SK-N-SH (cell line): ENCODE data around the gene NOX3. TPM values are rescaled to one million over a fixed set of nuclear protein-coding genes. Genes with fewer than 3 reads are reported as not detected.

Experiments
- CTCF ChIA-PET: fragments of 300-600, 350-600 bp; formaldehyde crosslinking; extraction: SDS; loops from one replicate; lab custom pipeline; 2021; lab: Yijun Ruan, JAX
- POLR2A ChIA-PET: fragments of 350-600 bp; sonication (Branson Sonifier 250); formaldehyde crosslinking; extraction: SDS; loops from one replicate; lab custom pipeline; 2020; ENCODE audit warnings: antibody characterized with exemption, inconsistent platforms; lab: Yijun Ruan, JAX
- DNase-seq: peaks from one replicate; pipeline ENCODE4 v3.0.0; 2012
- H2AFZ ChIP-seq: fragments of 200-600 bp; sonication (generic); 2 replicates; pipeline ENCODE4 v1.8.1; 2016; ENCODE audit warnings: antibody characterized with exemption, mild to moderate bottlenecking, low read depth
- H3F3A ChIP-seq: fragments of 200-600 bp; sonication (generic); replicated peaks from 2 replicates; pipeline ENCODE3; 2016; ENCODE audit warnings: antibody characterized with exemption, mild to moderate bottlenecking; ENCODE audit not compliant: insufficient read depth
- H3K27ac ChIP-seq, 2 experiments: fragments of 200-500 bp in 1 of 2; fragments of 200-600 bp in 1 of 2; sonication (Bioruptor generic) in 1 of 2; sonication (generic), shearing (Covaris generic) in 1 of 2; 2 replicates each; pipeline versions ENCODE4 v1.5.1 to v1.6.1; 2014 to 2016; ENCODE audit warnings: low read depth in 2 of 2, inconsistent platforms in 1 of 2, low read length in 1 of 2, mild to moderate bottlenecking in 1 of 2, mixed read lengths in 1 of 2
- H3K27me3 ChIP-seq: fragments of 200-600 bp; sonication (generic), shearing (Covaris generic); 2 replicates; pipeline ENCODE4 v1.6.1; 2016; ENCODE audit warnings: mixed run types; ENCODE audit not compliant: insufficient read depth
- H3K36me3 ChIP-seq, 2 experiments: fragments of 200-500 bp in 1 of 2; fragments of 200-600 bp in 1 of 2; sonication (Bioruptor generic) in 1 of 2; sonication (generic) in 1 of 2; replicated peaks in 1 of 2; 2 replicates each; pipeline versions ENCODE3 to v1.5.1; 2014 to 2016; ENCODE audit warnings: low read length in 1 of 2, mild to moderate bottlenecking in 1 of 2; ENCODE audit not compliant: insufficient read depth in 2 of 2, control insufficient read depth in 1 of 2
- H3K4me1 ChIP-seq, 2 experiments: fragments of 200-500 bp in 1 of 2; fragments of 200-600 bp in 1 of 2; sonication (Bioruptor generic) in 1 of 2; sonication (generic), shearing (Covaris generic) in 1 of 2; 2 replicates each; pipeline versions ENCODE4 v1.5.1 to v1.6.1; 2014 to 2016; ENCODE audit warnings: low read depth in 1 of 2, low read length in 1 of 2, mixed run types in 1 of 2; ENCODE audit not compliant: insufficient read depth in 2 of 2, control insufficient read depth in 1 of 2
- H3K4me2 ChIP-seq: fragments of 200-600 bp; sonication (generic), shearing (Covaris generic); 2 replicates; pipeline ENCODE4 v1.6.1; 2017; ENCODE audit warnings: mixed run types
- H3K4me3 ChIP-seq, 2 experiments: fragments of 200-500 bp in 1 of 2; fragments of 200-600 bp in 1 of 2; sonication (Bioruptor generic) in 1 of 2; sonication (generic), shearing (Covaris generic) in 1 of 2; 2 replicates each; pipeline versions ENCODE4 v1.5.1 to v1.8.1; 2014 to 2016; ENCODE audit warnings: low read depth in 2 of 2, inconsistent platforms in 1 of 2, low read length in 1 of 2, mild to moderate bottlenecking in 1 of 2, mixed read lengths in 1 of 2, moderate library complexity in 1 of 2
- H3K79me2 ChIP-seq: fragments of 200-600 bp; sonication (generic); 2 replicates; pipeline ENCODE4 v1.8.1; 2017; ENCODE audit warnings: mild to moderate bottlenecking; ENCODE audit not compliant: insufficient read depth
- H3K9ac ChIP-seq: fragments of 200-600 bp; sonication (generic); 2 replicates; pipeline ENCODE4 v1.6.1; 2017; ENCODE audit warnings: mixed run types
- H3K9me2 ChIP-seq: fragments of 200-600 bp; sonication (generic); 2 replicates; pipeline ENCODE4 v1.6.1; 2017; ENCODE audit warnings: mixed run types
- H3K9me3 ChIP-seq: fragments of 200-600 bp; sonication (generic); 2 replicates; pipeline ENCODE4 v1.6.1; 2017; ENCODE audit warnings: mixed run types, mild to moderate bottlenecking, moderate library complexity
- H4K20me1 ChIP-seq: fragments of 200-600 bp; sonication (generic); 2 replicates; pipeline ENCODE4 v1.6.1; 2017; ENCODE audit warnings: mild to moderate bottlenecking, mixed run types; ENCODE audit not compliant: insufficient read depth
- CHD2 ChIP-seq: fragments of 150-350 bp; IDR thresholded peaks from 2 replicates; pipeline ENCODE4 v1.6.1; 2018; ENCODE audit warnings: low read length; ENCODE audit not compliant: partially characterized antibody
- EP300 ChIP-seq, 2 experiments: IDR thresholded peaks; 2 replicates each; pipeline versions ENCODE4 v1.4.0 to v1.6.1; 2012; ENCODE audit warnings: borderline replicate concordance in 1 of 2, low read depth in 1 of 2, low read length in 1 of 2
- EZH2phosphoT487 ChIP-seq: fragments of 200-600 bp; sonication (generic); IDR thresholded peaks from 2 replicates; pipeline ENCODE4 v1.6.1; 2017; ENCODE audit warnings: low read depth, mixed run types, mild to moderate bottlenecking, antibody characterized with exemption, moderate library complexity, borderline replicate concordance
- FOSL2 ChIP-seq: IDR thresholded peaks from 2 replicates; pipeline ENCODE4 v1.4.0; 2012; ENCODE audit warnings: low read depth, mild to moderate bottlenecking, moderate library complexity, borderline replicate concordance
- FOXJ3 ChIP-seq: sonication (generic); formaldehyde crosslinking; IDR thresholded peaks from 2 replicates; pipeline ENCODE4 v1.5.1; 2020; ENCODE audit warnings: mild to moderate bottlenecking, missing genetic modification reagents
- IRF3 ChIP-seq: fragments of 150-350 bp; IDR thresholded peaks from 2 replicates; pipeline ENCODE4 v1.6.1; 2016; ENCODE audit warnings: mild to moderate bottlenecking, low read depth, low read length
- MEF2A ChIP-seq: IDR thresholded peaks from 2 replicates; pipeline ENCODE4 v1.4.0; 2012; ENCODE audit warnings: low read depth, borderline replicate concordance
- POLR2AphosphoS5 ChIP-seq: IDR thresholded peaks from 2 replicates; pipeline ENCODE4 v1.6.1; 2012; ENCODE audit warnings: low read depth, low read length
- RCOR1 ChIP-seq: fragments of 150-350 bp; IDR thresholded peaks from 2 replicates; pipeline ENCODE4 v1.6.1; 2017; ENCODE audit warnings: antibody characterized with exemption, low read length
- RXRA ChIP-seq: IDR thresholded peaks from 2 replicates; pipeline ENCODE4 v1.4.0; 2012; ENCODE audit warnings: low read depth, mild to moderate bottlenecking, borderline replicate concordance
- SMC3 ChIP-seq: IDR thresholded peaks from 2 replicates; pipeline ENCODE4 v1.6.1; 2012; ENCODE audit warnings: low read depth, low read length, improper control_type of control experiment
- TAF1 ChIP-seq: IDR thresholded peaks from 2 replicates; pipeline ENCODE4 v1.6.1; 2012; ENCODE audit warnings: low read depth, mild to moderate bottlenecking, low read length, moderate library complexity, borderline replicate concordance
- TEAD4 ChIP-seq: IDR thresholded peaks from 2 replicates; pipeline ENCODE4 v1.4.0; 2012; ENCODE audit warnings: mild to moderate bottlenecking, borderline replicate concordance; ENCODE audit not compliant: insufficient read depth
- USF2 ChIP-seq: fragments of 150-350 bp; IDR thresholded peaks from 2 replicates; pipeline ENCODE4 v1.6.1; 2017; ENCODE audit warnings: antibody characterized with exemption, low read length, low read depth, borderline replicate concordance
- YY1 ChIP-seq: IDR thresholded peaks from 2 replicates; pipeline ENCODE4 v1.4.0; 2012; ENCODE audit warnings: low read depth, mild to moderate bottlenecking
- WGBS: methylation state at CpG from one replicate; pipeline ENCODE4 v1.1.6; 2017; ENCODE audit warnings: low lambda C conversion rate; 5-methylcytosine and 5-hydroxymethylcytosine counted together
- polyA plus RNA-seq, 3 experiments: library from polyadenylated mRNA; depleted of rRNA; stranded (reverse); fragments of >200 nt; gene quantifications; 2 replicates each; pipeline ENCODE4 v1.2.3, GENCODE V29; 2012
- TF ChIP-seq, protein P1 (sequence below): IDR thresholded peaks from 2 replicates; pipeline ENCODE4; 2012
- TF ChIP-seq, protein P2 (sequence below): IDR thresholded peaks from 2 replicates; pipeline ENCODE4 v1.6.1; 2012; ENCODE audit warnings: mild to moderate bottlenecking, low read depth, low read length, moderate library complexity

NOX3 gene
- polyA plus RNA-seq, 1 of the 3 experiments (the other 2 are of a cell fraction), result 0.02 TPM

GRCh38 chr6:155461556-155461955 lies 5.9 kb upstream of the NOX3 start:
- CTCF ChIA-PET, result no interaction called here
- Histone ChIP-seq H3K27ac (no peak overlapping the region), H3K9ac (no peak overlapping the region), H3F3A (no peaks in the 10 kb centered on the region), H3K4me1 (no peaks in the 10 kb centered on the region), H3K27me3 (no peaks in the 10 kb centered on the region), H3K4me3 (no peak overlapping the region), H3K9me3 (no peaks in the 10 kb centered on the region), H3K36me3 (no peaks in the 10 kb centered on the region), H2AFZ (peak overlapping the region; percentile 22; the same call in 1 of the 2 replicates), H3K9me2 (no peaks in the 10 kb centered on the region), H3K79me2 (no peaks in the 10 kb centered on the region), H3K4me2 (no peak overlapping the region), H4K20me1 (no peaks in the 10 kb centered on the region)
- WGBS, result 90% methylated on average over 6 of the region's 6 CpGs
- TF ChIP-seq FOSL2, result no peak
- TF ChIP-seq CHD2, result no peak
- TF ChIP-seq FOXJ3 (CRISPR knock-in tag), result no peak
- no peak for TF ChIP-seq TEAD4
- POLR2A ChIA-PET, result no interaction called here
- DNase-seq, result no peak

GRCh38 chr6:155454471-155454870 lies 1.2 kb downstream of the NOX3 start:
- H3K9me2 ChIP-seq, result no peaks in the 10 kb centered on the region
- H3K36me3 ChIP-seq, result no peaks in the 10 kb centered on the region
- POLR2A ChIA-PET, result no interaction called here
- CTCF ChIA-PET, result no interaction called here
- H3K4me2 ChIP-seq, result no peak overlapping the region
- H3K9me3 ChIP-seq, result no peaks in the 10 kb centered on the region
- no peaks in the 10 kb centered on the region for H3K79me2 ChIP-seq
- no peaks in the 10 kb centered on the region for H3F3A ChIP-seq
- H2AFZ ChIP-seq, result no peak overlapping the region
- no peak overlapping the region for H3K27ac ChIP-seq
- H3K9ac ChIP-seq, result no peak overlapping the region
- no peaks in the 10 kb centered on the region for H4K20me1 ChIP-seq
- no peak overlapping the region for H3K4me3 ChIP-seq
- 85% methylated on average over 4 of the region's 4 CpGs for WGBS
- peaks cover 0 to 12% of the 10 kb centered on the region in 2 experiments; a peak in 2 of 4 replicates for H3K4me1 ChIP-seq
- H3K27me3 ChIP-seq, result no peaks in the 10 kb centered on the region
- DNase-seq, result no peak
- no peak for TF ChIP-seq RXRA
- TF ChIP-seq CHD2, result no peak
- no peak for TF ChIP-seq MEF2A
- TF ChIP-seq IRF3, result no peak
- TF ChIP-seq EP300 (IDR thresholded peaks at IDR 0.05; ENCODE audit: borderline replicate concordance in 1 of 2, low read depth in 1 of 2, low read length in 1 of 2), result no peak
- no peak for TF ChIP-seq POLR2AphosphoS5
- no peak for TF ChIP-seq EZH2phosphoT487
- TF ChIP-seq, protein P1, sequence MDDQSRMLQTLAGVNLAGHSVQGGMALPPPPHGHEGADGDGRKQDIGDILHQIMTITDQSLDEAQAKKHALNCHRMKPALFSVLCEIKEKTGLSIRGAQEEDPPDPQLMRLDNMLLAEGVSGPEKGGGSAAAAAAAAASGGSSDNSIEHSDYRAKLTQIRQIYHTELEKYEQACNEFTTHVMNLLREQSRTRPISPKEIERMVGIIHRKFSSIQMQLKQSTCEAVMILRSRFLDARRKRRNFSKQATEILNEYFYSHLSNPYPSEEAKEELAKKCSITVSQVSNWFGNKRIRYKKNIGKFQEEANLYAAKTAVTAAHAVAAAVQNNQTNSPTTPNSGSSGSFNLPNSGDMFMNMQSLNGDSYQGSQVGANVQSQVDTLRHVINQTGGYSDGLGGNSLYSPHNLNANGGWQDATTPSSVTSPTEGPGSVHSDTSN, result no peak
- no peak for TF ChIP-seq YY1
- TF ChIP-seq SMC3, result no peak
- TF ChIP-seq TAF1, result no peak
- TF ChIP-seq USF2, result no peak
- TF ChIP-seq, protein P2, sequence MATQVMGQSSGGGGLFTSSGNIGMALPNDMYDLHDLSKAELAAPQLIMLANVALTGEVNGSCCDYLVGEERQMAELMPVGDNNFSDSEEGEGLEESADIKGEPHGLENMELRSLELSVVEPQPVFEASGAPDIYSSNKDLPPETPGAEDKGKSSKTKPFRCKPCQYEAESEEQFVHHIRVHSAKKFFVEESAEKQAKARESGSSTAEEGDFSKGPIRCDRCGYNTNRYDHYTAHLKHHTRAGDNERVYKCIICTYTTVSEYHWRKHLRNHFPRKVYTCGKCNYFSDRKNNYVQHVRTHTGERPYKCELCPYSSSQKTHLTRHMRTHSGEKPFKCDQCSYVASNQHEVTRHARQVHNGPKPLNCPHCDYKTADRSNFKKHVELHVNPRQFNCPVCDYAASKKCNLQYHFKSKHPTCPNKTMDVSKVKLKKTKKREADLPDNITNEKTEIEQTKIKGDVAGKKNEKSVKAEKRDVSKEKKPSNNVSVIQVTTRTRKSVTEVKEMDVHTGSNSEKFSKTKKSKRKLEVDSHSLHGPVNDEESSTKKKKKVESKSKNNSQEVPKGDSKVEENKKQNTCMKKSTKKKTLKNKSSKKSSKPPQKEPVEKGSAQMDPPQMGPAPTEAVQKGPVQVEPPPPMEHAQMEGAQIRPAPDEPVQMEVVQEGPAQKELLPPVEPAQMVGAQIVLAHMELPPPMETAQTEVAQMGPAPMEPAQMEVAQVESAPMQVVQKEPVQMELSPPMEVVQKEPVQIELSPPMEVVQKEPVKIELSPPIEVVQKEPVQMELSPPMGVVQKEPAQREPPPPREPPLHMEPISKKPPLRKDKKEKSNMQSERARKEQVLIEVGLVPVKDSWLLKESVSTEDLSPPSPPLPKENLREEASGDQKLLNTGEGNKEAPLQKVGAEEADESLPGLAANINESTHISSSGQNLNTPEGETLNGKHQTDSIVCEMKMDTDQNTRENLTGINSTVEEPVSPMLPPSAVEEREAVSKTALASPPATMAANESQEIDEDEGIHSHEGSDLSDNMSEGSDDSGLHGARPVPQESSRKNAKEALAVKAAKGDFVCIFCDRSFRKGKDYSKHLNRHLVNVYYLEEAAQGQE, result no peak
- TF ChIP-seq FOXJ3 (CRISPR knock-in tag), result no peak
- no peak for TF ChIP-seq RCOR1
